ENCODE data around the gene APBB1IP. TPM values are rescaled to one million over a fixed set of nuclear protein-coding genes. Genes with fewer than 3 reads are reported as not detected.
"Not testable (repeated sequence)": the region's sequence is repeated elsewhere in the genome, so short reads cannot be mapped to it uniquely, and the experiment has no call there.

The APBB1IP gene
- total and polyA plus RNA-seq, 9 donors: 1.4 to 3.4 (median 2.1) TPM

GRCh38 chr10:26554246-26554645 is 116.1 kb downstream of the APBB1IP start:
- 100% methylated on average over 1 of the region's 5 CpGs for WGBS (ENCODE audit: insufficient coverage)
- no peak overlapping the region for H3K4me3 ChIP-seq (ENCODE audit: low read length)
- H3K27ac ChIP-seq (ENCODE audit: low read length): no peak overlapping the region
- H3K4me1 ChIP-seq (ENCODE audit: control insufficient read depth, insufficient read depth, low read length): no peaks in the 10 kb centered on the region
- no peaks in the 10 kb centered on the region for H3K9me3 ChIP-seq (replicated peaks; ENCODE audit: control insufficient read depth, low read depth, low read length)
- DNase-seq: peak; percentile 9
- no peaks in the 10 kb centered on the region for H3K36me3 ChIP-seq (ENCODE audit: control insufficient read depth, insufficient read depth, low read length)
- no peaks in the 10 kb centered on the region for H3K27me3 ChIP-seq (ENCODE audit: control insufficient read depth, insufficient read depth, low read length)

- Histone ChIP-seq H3K4me3 (ENCODE audit: low read length) (no peak overlapping the region), H3K9me3 (replicated peaks; ENCODE audit: control insufficient read depth, low read depth, low read length) (no peaks in the 10 kb centered on the region), H3K4me1 (ENCODE audit: control insufficient read depth, insufficient read depth, low read length) (no peaks in the 10 kb centered on the region), H3K27me3 (ENCODE audit: control insufficient read depth, insufficient read depth, low read length) (no peaks in the 10 kb centered on the region), H3K27ac (ENCODE audit: low read length) (no peak overlapping the region), H3K36me3 (ENCODE audit: control insufficient read depth, insufficient read depth, low read length) (no peaks in the 10 kb centered on the region)
- WGBS (ENCODE audit: insufficient coverage): 14% methylated on average over 6 of the region's 8 CpGs
- DNase-seq: peak; percentile 80
These were observed 117.7 kb downstream of the APBB1IP start for GRCh38 chr10:26555719-26556368.

GRCh38 chr10:26556748-26557640 is 118.9 kb downstream of the APBB1IP start:
- DNase-seq: peak; percentile 68
- no peak overlapping the region for H3K4me3 ChIP-seq (ENCODE audit: low read length)
- H3K27ac ChIP-seq (ENCODE audit: low read length): no peak overlapping the region
- no peaks in the 10 kb centered on the region for H3K9me3 ChIP-seq (replicated peaks; ENCODE audit: control insufficient read depth, low read depth, low read length)
- H3K4me1 ChIP-seq (ENCODE audit: control insufficient read depth, insufficient read depth, low read length): no peaks in the 10 kb centered on the region
- WGBS (ENCODE audit: insufficient coverage): 0% methylated on average over 2 of the region's 9 CpGs
- H3K36me3 ChIP-seq (ENCODE audit: control insufficient read depth, insufficient read depth, low read length): no peaks in the 10 kb centered on the region
- no peaks in the 10 kb centered on the region for H3K27me3 ChIP-seq (ENCODE audit: control insufficient read depth, insufficient read depth, low read length)

GRCh38 chr10:26557641-26558014 is 119.5 kb downstream of the APBB1IP start:
- H3K4me3 ChIP-seq (ENCODE audit: low read length): no peak overlapping the region

GRCh38 chr10:26566525-26567350 is 128.6 kb downstream of the APBB1IP start:
- 3% methylated on average over 45 of the region's 64 CpGs for WGBS (ENCODE audit: insufficient coverage)
- H3K9me3 ChIP-seq (replicated peaks; ENCODE audit: control insufficient read depth, low read depth, low read length): no peaks in the 10 kb centered on the region
- DNase-seq: peak; percentile 13
- H3K4me1 ChIP-seq (ENCODE audit: control insufficient read depth, insufficient read depth, low read length): no peaks in the 10 kb centered on the region
- no peaks in the 10 kb centered on the region for H3K36me3 ChIP-seq (ENCODE audit: control insufficient read depth, insufficient read depth, low read length)
- H3K27me3 ChIP-seq (ENCODE audit: control insufficient read depth, insufficient read depth, low read length): peaks cover 7% of the 10 kb centered on the region
- H3K27ac ChIP-seq (ENCODE audit: low read length): no peak overlapping the region
- peak overlapping the region; percentile 28 for H3K4me3 ChIP-seq (ENCODE audit: low read length)

More at GRCh38 chr10:26557641-26558014, 119.5 kb downstream of the APBB1IP start:
- no peaks in the 10 kb centered on the region for H3K4me1 ChIP-seq (ENCODE audit: control insufficient read depth, insufficient read depth, low read length)
- H3K36me3 ChIP-seq (ENCODE audit: control insufficient read depth, insufficient read depth, low read length): no peaks in the 10 kb centered on the region
- no peak overlapping the region for H3K27ac ChIP-seq (ENCODE audit: low read length)
- H3K27me3 ChIP-seq (ENCODE audit: control insufficient read depth, insufficient read depth, low read length): no peaks in the 10 kb centered on the region
- no peaks in the 10 kb centered on the region for H3K9me3 ChIP-seq (replicated peaks; ENCODE audit: control insufficient read depth, low read depth, low read length)
- peak; percentile 37 for DNase-seq
- WGBS (ENCODE audit: insufficient coverage): 49% methylated on average over 3 of the region's 5 CpGs

- Histone ChIP-seq H3K27me3 (ENCODE audit: control insufficient read depth, insufficient read depth, low read length) (peaks cover 7% of the 10 kb centered on the region), H3K36me3 (ENCODE audit: control insufficient read depth, insufficient read depth, low read length) (no peaks in the 10 kb centered on the region), H3K4me1 (ENCODE audit: control insufficient read depth, insufficient read depth, low read length) (no peaks in the 10 kb centered on the region), H3K27ac (ENCODE audit: low read length) (no peak overlapping the region), H3K9me3 (replicated peaks; ENCODE audit: control insufficient read depth, low read depth, low read length) (no peaks in the 10 kb centered on the region), H3K4me3 (ENCODE audit: low read length) (peak overlapping the region; percentile 26)
- 10% methylated on average over 9 of the region's 10 CpGs for WGBS (ENCODE audit: insufficient coverage)
- no peak for DNase-seq
These were observed 129.2 kb downstream of the APBB1IP start for GRCh38 chr10:26567351-26567721.

GRCh38 chr10:26571655-26572054 is 133.5 kb downstream of the APBB1IP start:
- H3K4me3 ChIP-seq (ENCODE audit: low read length): no peak overlapping the region
- H3K27me3 ChIP-seq (ENCODE audit: control insufficient read depth, insufficient read depth, low read length): peaks cover under 1% of the 10 kb centered on the region
- WGBS (ENCODE audit: insufficient coverage): 27% methylated on average over 1 of the region's 1 CpG
- H3K4me1 ChIP-seq (ENCODE audit: control insufficient read depth, insufficient read depth, low read length): no peaks in the 10 kb centered on the region
- no peak overlapping the region for H3K27ac ChIP-seq (ENCODE audit: low read length)
- no peak for DNase-seq
- H3K36me3 ChIP-seq (ENCODE audit: control insufficient read depth, insufficient read depth, low read length): no peaks in the 10 kb centered on the region
- no peaks in the 10 kb centered on the region for H3K9me3 ChIP-seq (replicated peaks; ENCODE audit: control insufficient read depth, low read depth, low read length)

- Histone ChIP-seq H3K36me3 (ENCODE audit: control insufficient read depth, insufficient read depth, low read length) (no peaks in the 10 kb centered on the region), H3K27me3 (ENCODE audit: control insufficient read depth, insufficient read depth, low read length) (no peaks in the 10 kb centered on the region), H3K27ac (ENCODE audit: low read length) (no peak overlapping the region), H3K4me1 (ENCODE audit: control insufficient read depth, insufficient read depth, low read length) (no peaks in the 10 kb centered on the region), H3K4me3 (ENCODE audit: low read length) (no peak overlapping the region), H3K9me3 (replicated peaks; ENCODE audit: control insufficient read depth, low read depth, low read length) (no peaks in the 10 kb centered on the region)
- 40% methylated on average over 1 of the region's 2 CpGs for WGBS (ENCODE audit: insufficient coverage)
- no peak for DNase-seq
These were observed 135.5 kb downstream of the APBB1IP start for GRCh38 chr10:26573674-26574073.

- no peaks in the 10 kb centered on the region for H3K9me3 ChIP-seq (replicated peaks; ENCODE audit: control insufficient read depth, low read depth, low read length)
- no peak overlapping the region for H3K4me3 ChIP-seq (ENCODE audit: low read length)
- H3K27ac ChIP-seq (ENCODE audit: low read length): no peak overlapping the region
- WGBS (ENCODE audit: insufficient coverage): no CpG with 5 or more reads among the region's 4 CpGs
- no peaks in the 10 kb centered on the region for H3K4me1 ChIP-seq (ENCODE audit: control insufficient read depth, insufficient read depth, low read length)
- H3K27me3 ChIP-seq (ENCODE audit: control insufficient read depth, insufficient read depth, low read length): no peaks in the 10 kb centered on the region
- no peaks in the 10 kb centered on the region for H3K36me3 ChIP-seq (ENCODE audit: control insufficient read depth, insufficient read depth, low read length)
- peak; percentile 62 for DNase-seq
These were observed 136.6 kb downstream of the APBB1IP start for GRCh38 chr10:26574783-26575182.

- H3K4me1 ChIP-seq (ENCODE audit: control insufficient read depth, insufficient read depth, low read length); H3K27me3 ChIP-seq (ENCODE audit: control insufficient read depth, insufficient read depth, low read length); H3K9me3 ChIP-seq (replicated peaks; ENCODE audit: control insufficient read depth, low read depth, low read length); H3K36me3 ChIP-seq (ENCODE audit: control insufficient read depth, insufficient read depth, low read length); H3K27ac ChIP-seq (ENCODE audit: low read length); H3K4me3 ChIP-seq (ENCODE audit: low read length); DNase-seq: not testable (repeated sequence)
- 100% methylated on average over 1 of the region's 6 CpGs for WGBS (ENCODE audit: insufficient coverage)
These were observed 140.2 kb downstream of the APBB1IP start for GRCh38 chr10:26578371-26578770.

Measured in muscle of leg (tissue), 11 donors.